ENCODE measurements around the gene NR1H4. TPM values are rescaled to one million over a fixed set of nuclear protein-coding genes. Genes with fewer than 3 reads are reported as not detected.

Gene NR1H4
- polyA plus RNA-seq, 1 experiment = not detected

DNA sequence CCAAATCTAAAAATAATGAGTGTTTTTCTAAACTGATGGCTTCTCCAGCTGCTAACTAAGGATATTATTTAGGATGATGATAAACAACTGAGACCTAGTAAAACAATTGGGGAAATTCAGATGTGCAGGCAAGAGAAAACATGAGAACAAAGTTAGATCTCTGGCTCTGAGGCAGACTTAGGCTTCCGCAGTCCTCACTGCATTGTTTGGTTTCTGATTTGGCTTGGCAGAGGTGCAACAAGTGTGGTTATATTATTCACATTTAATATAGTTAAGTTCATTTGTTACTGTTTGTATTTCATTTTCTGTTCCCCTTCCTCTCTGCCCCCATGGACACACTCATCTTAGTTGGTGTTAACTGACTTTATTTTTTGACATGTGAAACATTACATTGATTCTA lies 30.2 kb upstream of the NR1H4 start:
- H3K9me3 ChIP-seq (ENCODE audit: control insufficient read depth, insufficient read depth, low read length) = no peaks in the 10 kb centered on the region
- TF ChIP-seq, protein P1, sequence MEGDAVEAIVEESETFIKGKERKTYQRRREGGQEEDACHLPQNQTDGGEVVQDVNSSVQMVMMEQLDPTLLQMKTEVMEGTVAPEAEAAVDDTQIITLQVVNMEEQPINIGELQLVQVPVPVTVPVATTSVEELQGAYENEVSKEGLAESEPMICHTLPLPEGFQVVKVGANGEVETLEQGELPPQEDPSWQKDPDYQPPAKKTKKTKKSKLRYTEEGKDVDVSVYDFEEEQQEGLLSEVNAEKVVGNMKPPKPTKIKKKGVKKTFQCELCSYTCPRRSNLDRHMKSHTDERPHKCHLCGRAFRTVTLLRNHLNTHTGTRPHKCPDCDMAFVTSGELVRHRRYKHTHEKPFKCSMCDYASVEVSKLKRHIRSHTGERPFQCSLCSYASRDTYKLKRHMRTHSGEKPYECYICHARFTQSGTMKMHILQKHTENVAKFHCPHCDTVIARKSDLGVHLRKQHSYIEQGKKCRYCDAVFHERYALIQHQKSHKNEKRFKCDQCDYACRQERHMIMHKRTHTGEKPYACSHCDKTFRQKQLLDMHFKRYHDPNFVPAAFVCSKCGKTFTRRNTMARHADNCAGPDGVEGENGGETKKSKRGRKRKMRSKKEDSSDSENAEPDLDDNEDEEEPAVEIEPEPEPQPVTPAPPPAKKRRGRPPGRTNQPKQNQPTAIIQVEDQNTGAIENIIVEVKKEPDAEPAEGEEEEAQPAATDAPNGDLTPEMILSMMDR (IDR thresholded peaks at IDR 0.05; ENCODE audit: low read depth, low read length) = no peak
- DNase-seq (ENCODE audit: low read depth, low spot score) = no peak
- CTCF ChIA-PET = no interaction called here
- no peak overlapping the region for H3K4me3 ChIP-seq (ENCODE audit: low read depth, low read length)
- no peaks in the 10 kb centered on the region for H3K27me3 ChIP-seq (ENCODE audit: control insufficient read depth, insufficient read depth, low read length)
- no peak overlapping the region for H3K27ac ChIP-seq (ENCODE audit: low read depth, low read length)
- POLR2A ChIA-PET = no interaction called here

DNA sequence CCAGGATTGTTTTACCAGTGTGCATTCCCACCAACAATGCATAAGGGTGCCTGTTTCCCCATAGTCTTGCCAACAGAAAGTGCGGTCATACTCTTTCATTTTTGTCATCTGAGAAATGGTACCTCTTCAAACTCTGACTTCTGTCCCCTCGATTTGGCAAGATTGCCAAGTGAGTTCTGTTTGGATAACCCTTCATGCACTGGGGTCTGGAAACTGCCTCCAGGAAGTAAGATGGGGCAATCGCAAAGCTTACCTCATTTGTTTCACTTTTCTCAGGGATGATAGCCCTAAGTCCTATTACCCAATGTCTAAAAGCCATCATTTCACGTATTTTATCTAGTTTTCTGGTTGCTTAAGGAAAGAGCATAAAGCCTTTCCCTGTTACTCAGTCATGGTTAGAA lies 28.6 kb upstream of the NR1H4 start:
- Histone ChIP-seq H3K27me3 (ENCODE audit: control insufficient read depth, insufficient read depth, low read length) (no peaks in the 10 kb centered on the region), H3K4me3 (ENCODE audit: low read depth, low read length) (no peak overlapping the region), H3K9me3 (ENCODE audit: control insufficient read depth, insufficient read depth, low read length) (no peaks in the 10 kb centered on the region), H3K27ac (ENCODE audit: low read depth, low read length) (no peak overlapping the region)
- CTCF ChIA-PET = no interaction called here
- POLR2A ChIA-PET = interaction anchor here (0.6 kb wide), 1 partner anchor 737 kb away, joined by 3 read pairs; no protein-coding TSS in a partner anchor
- TF ChIP-seq, protein P1 (IDR thresholded peaks at IDR 0.05; ENCODE audit: low read depth, low read length) = no peak
- no peak for DNase-seq (ENCODE audit: low read depth, low spot score)

DNA sequence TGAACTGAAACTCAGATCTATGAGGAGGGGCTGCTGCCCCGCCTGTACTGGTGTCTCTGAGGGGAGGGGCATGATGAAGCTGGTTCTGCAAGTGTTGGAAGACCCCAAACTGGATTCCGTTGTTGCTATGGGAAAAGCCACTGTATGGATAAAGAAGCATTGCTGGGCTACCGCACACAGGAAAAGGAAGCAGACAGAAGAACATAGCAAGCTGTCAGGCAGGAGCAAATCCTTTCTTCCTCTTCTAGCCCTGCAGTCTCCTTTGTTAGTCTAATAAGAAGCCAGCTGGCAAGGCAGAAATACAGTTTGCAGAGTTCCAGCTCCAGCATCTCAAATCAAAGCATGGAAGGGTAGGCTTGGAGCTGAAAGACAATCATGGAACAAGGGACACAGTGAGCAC lies 26.3 kb upstream of the NR1H4 start:
- POLR2A ChIA-PET = no interaction called here
- H3K27me3 ChIP-seq (ENCODE audit: control insufficient read depth, insufficient read depth, low read length) = no peaks in the 10 kb centered on the region
- H3K27ac ChIP-seq (ENCODE audit: low read depth, low read length) = no peak overlapping the region
- CTCF ChIA-PET = interaction anchor here (2.2 kb wide), 1 partner anchor 42 kb away, joined by 5 read pairs; no protein-coding TSS in a partner anchor
- TF ChIP-seq, protein P1 (IDR thresholded peaks at IDR 0.05; ENCODE audit: low read depth, low read length) = no peak
- no peaks in the 10 kb centered on the region for H3K9me3 ChIP-seq (ENCODE audit: control insufficient read depth, insufficient read depth, low read length)
- no peak overlapping the region for H3K4me3 ChIP-seq (ENCODE audit: low read depth, low read length)
- DNase-seq (ENCODE audit: low read depth, low spot score) = no peak

DNA sequence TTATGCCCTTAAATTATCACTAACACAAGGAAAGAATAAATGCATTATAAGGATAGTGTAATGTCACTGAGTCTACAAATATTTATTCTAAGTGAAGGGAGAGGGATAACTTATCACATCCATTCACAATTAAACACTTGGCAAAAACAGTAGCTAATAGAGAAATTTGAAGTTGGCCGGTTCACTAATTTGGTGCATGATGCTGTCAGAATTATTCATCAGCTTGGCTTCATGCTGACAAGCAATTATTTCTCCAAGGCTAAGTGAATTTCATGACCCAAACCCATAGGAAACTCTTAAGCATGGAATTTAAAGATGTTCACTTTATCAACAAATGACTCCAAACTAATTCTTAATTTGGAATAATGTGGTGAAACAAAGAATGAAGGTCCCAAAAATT lies 25.0 kb upstream of the NR1H4 start:
- DNase-seq (ENCODE audit: low read depth, low spot score) = no peak
- Histone ChIP-seq H3K27me3 (ENCODE audit: control insufficient read depth, insufficient read depth, low read length) (no peaks in the 10 kb centered on the region), H3K27ac (ENCODE audit: low read depth, low read length) (no peak overlapping the region), H3K9me3 (ENCODE audit: control insufficient read depth, insufficient read depth, low read length) (no peaks in the 10 kb centered on the region), H3K4me3 (ENCODE audit: low read depth, low read length) (no peak overlapping the region)
- TF ChIP-seq, protein P1 (IDR thresholded peaks at IDR 0.05; ENCODE audit: low read depth, low read length) = no peak
- ChIA-PET POLR2A (no interaction called here), CTCF (interaction anchor here (2.2 kb wide), 1 partner anchor 44 kb away, joined by 5 read pairs; no protein-coding TSS in a partner anchor)

DNA sequence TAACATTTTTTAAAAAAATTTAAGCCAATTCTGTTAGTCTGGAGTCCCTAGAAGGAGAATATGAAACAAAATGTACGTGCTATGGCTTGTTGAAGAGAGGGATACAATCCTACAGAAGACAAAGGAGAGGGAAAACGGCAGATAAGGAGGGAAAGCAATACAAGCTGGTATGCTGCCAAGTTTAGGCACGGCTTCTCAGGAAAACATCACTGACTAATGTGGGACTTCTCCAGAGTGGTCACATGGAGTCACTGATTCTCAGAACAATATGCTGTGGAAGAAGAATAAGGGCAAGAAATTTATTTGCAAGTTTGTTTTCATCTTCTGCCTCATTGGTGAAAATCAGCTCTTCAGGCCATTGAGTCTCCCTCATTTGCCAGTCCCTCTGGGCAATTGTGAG lies 22.9 kb upstream of the NR1H4 start:
- no peak overlapping the region for H3K27ac ChIP-seq (ENCODE audit: low read depth, low read length)
- H3K4me3 ChIP-seq (ENCODE audit: low read depth, low read length) = no peak overlapping the region
- DNase-seq (ENCODE audit: low read depth, low spot score) = no peak
- H3K9me3 ChIP-seq (ENCODE audit: control insufficient read depth, insufficient read depth, low read length) = no peaks in the 10 kb centered on the region
- ChIA-PET POLR2A (no interaction called here), CTCF (interaction anchor here (0.6 kb wide), 1 partner anchor 128 kb away, joined by 6 read pairs; no protein-coding TSS in a partner anchor)
- TF ChIP-seq, protein P1 (IDR thresholded peaks at IDR 0.05; ENCODE audit: low read depth, low read length) = no peak
- H3K27me3 ChIP-seq (ENCODE audit: control insufficient read depth, insufficient read depth, low read length) = no peaks in the 10 kb centered on the region

All from AG04450 (cell line).